A673 (cell line): ENCODE results near the gene PIK3R6. TPM values are rescaled to one million over a fixed set of nuclear protein-coding genes. Genes with fewer than 3 reads are reported as not detected.

Experiments
- BruUV-seq: library from RNA; stranded (reverse); fragments of 400-500 nt; replicated peaks from 2 replicates; lab custom pipeline; 2021; lab: Mats Ljungman, UMichigan
- CTCF ChIA-PET: fragments of 300-600 bp; sonication (Branson Sonifier 250); formaldehyde crosslinking; loops from one replicate; lab custom pipeline; 2022; ENCODE audit warnings: antibody characterized with exemption; lab: Charles Lee
- POLR2A ChIA-PET: fragments of 300-600 bp; sonication (Branson Sonifier 250); formaldehyde crosslinking; loops from one replicate; lab custom pipeline; 2022; ENCODE audit warnings: antibody characterized with exemption; ENCODE audit not compliant: low non-redundant PET; lab: Charles Lee
- DNase-seq: peaks from one replicate; pipeline ENCODE4 v3.0.0-alpha.2; 2015; ENCODE audit warnings: low spot score
- H3K27ac ChIP-seq: fragments of 200-600 bp; sonication (generic); 2 replicates; pipeline ENCODE4 v1.5.1; 2016; ENCODE audit warnings: mixed run types, low read depth, mild to moderate bottlenecking, mixed read lengths, antibody characterized with exemption, low read length; ENCODE audit not compliant: poor library complexity, severe bottlenecking
- H3K27me3 ChIP-seq: fragments of 200-600 bp; sonication (generic); replicated peaks from 2 replicates; pipeline ENCODE4 v1.6.1; 2017; ENCODE audit warnings: mixed run types, low read depth, mild to moderate bottlenecking, mixed read lengths, antibody characterized with exemption, low read length; ENCODE audit not compliant: insufficient read depth, poor library complexity
- H3K36me3 ChIP-seq: fragments of 200-600 bp; sonication (generic); 2 replicates; pipeline ENCODE4 v1.6.1; 2016; ENCODE audit warnings: mixed run types, mild to moderate bottlenecking, mixed read lengths, antibody characterized with exemption, low read length; ENCODE audit not compliant: insufficient read depth, poor library complexity, severe bottlenecking
- H3K4me1 ChIP-seq: fragments of 200-600 bp; sonication (generic); 2 replicates; pipeline ENCODE4 v1.6.1; 2017; ENCODE audit warnings: mixed run types, mild to moderate bottlenecking, mixed read lengths, antibody characterized with exemption, low read length; ENCODE audit not compliant: insufficient read depth, poor library complexity, severe bottlenecking
- H3K4me3 ChIP-seq: fragments of 200-600 bp; sonication (generic); 2 replicates; pipeline ENCODE4 v1.5.1; 2016; ENCODE audit warnings: low read depth, mixed run types, mild to moderate bottlenecking, mixed read lengths, low read length; ENCODE audit not compliant: poor library complexity, severe bottlenecking
- H3K9me3 ChIP-seq: fragments of 200-600 bp; sonication (generic); 2 replicates; pipeline ENCODE4 v1.6.1; 2016; ENCODE audit warnings: mixed run types, low read depth, mild to moderate bottlenecking, mixed read lengths, antibody characterized with exemption, low read length; ENCODE audit not compliant: poor library complexity, severe bottlenecking
- CTCF ChIP-seq: fragments of 300-800, 200-600 bp; sonication (generic); conservative IDR thresholded peaks from 2 replicates; pipeline ENCODE4 v1.5.1; 2017; ENCODE audit warnings: low read depth, mild to moderate bottlenecking, antibody characterized with exemption, low read length, moderate library complexity, mixed read lengths
- EZH2 ChIP-seq: fragments of 200-600 bp; sonication (generic); IDR thresholded peaks from 2 replicates; pipeline ENCODE4 v1.6.1; 2017; ENCODE audit warnings: borderline replicate concordance, low read depth, mild to moderate bottlenecking, mixed read lengths, antibody characterized with exemption, low read length; ENCODE audit not compliant: poor library complexity, severe bottlenecking
- intact Hi-C: fragments of 100-400 bp; cut with micrococcal nuclease; formaldehyde crosslinking; loops from one replicate; pipeline ENCODE4 v1.10.0; 2022; ENCODE audit not compliant: unreplicated experiment
- total RNA-seq: library from RNA; stranded (reverse); gene quantifications from 2 replicates; pipeline ENCODE4 v1.2.3, GENCODE V29; 2021

PIK3R6 gene
- total RNA-seq, 1 experiment from 2014 or later, result not detected

GRCh38 chr17:8781776-8782175, 85.7 kb downstream of the PIK3R6 start:
- DNase-seq, result no peak
- ChIA-PET CTCF (interaction anchor here (0.6 kb wide), 1 partner anchor 11 kb away, joined by 3 read pairs; no protein-coding TSS in a partner anchor), POLR2A (no interaction called here)
- no peaks in the 10 kb centered on the region for H3K4me1 ChIP-seq
- no TSS peak for BruUV-seq
- intact Hi-C loops, result no loop called here
- TF ChIP-seq EZH2 (no peak), CTCF (no peak)
- H3K9me3 ChIP-seq, result no peaks in the 10 kb centered on the region
- no peak overlapping the region for H3K4me3 ChIP-seq
- no peaks in the 10 kb centered on the region for H3K27me3 ChIP-seq
- H3K27ac ChIP-seq, result no peak overlapping the region
- no peaks in the 10 kb centered on the region for H3K36me3 ChIP-seq

GRCh38 chr17:8776881-8777280, 90.6 kb downstream of the PIK3R6 start:
- ChIA-PET CTCF (no interaction called here), POLR2A (interaction anchor here (0.7 kb wide), 1 partner anchor 30 kb away, joined by 3 read pairs; no protein-coding TSS in a partner anchor)
- intact Hi-C loops, result no loop called here
- TF ChIP-seq EZH2, result no peak
- TF ChIP-seq CTCF, result no peak
- Histone ChIP-seq H3K36me3 (no peaks in the 10 kb centered on the region), H3K9me3 (no peaks in the 10 kb centered on the region), H3K27ac (no peak overlapping the region), H3K27me3 (no peaks in the 10 kb centered on the region), H3K4me1 (no peaks in the 10 kb centered on the region), H3K4me3 (no peak overlapping the region)
- no TSS peak for BruUV-seq
- DNase-seq, result no peak

GRCh38 chr17:8776248-8776647, 91.2 kb downstream of the PIK3R6 start:
- H3K27ac ChIP-seq, result no peak overlapping the region
- no peaks in the 10 kb centered on the region for H3K36me3 ChIP-seq
- intact Hi-C loops, result no loop called here
- no peak overlapping the region for H3K4me3 ChIP-seq
- H3K9me3 ChIP-seq, result no peaks in the 10 kb centered on the region
- H3K4me1 ChIP-seq, result no peaks in the 10 kb centered on the region
- no TSS peak for BruUV-seq
- no peaks in the 10 kb centered on the region for H3K27me3 ChIP-seq
- TF ChIP-seq EZH2, result no peak
- no peak for TF ChIP-seq CTCF
- ChIA-PET POLR2A (no interaction called here), CTCF (interaction anchor here (0.6 kb wide), 2 partner anchors 44 to 87 kb away, joined by 3 read pairs; no protein-coding TSS in a partner anchor)
- no peak for DNase-seq
